K562 (cell line): Measurements from ENCODE around the gene RTL10. TPM values are rescaled to one million over a fixed set of nuclear protein-coding genes. Genes with fewer than 3 reads are reported as not detected.
A peak's percentile ranks its signal among the peaks of the same experiment; 100 is the strongest.

Experiments
- CCNT2 ChIP-seq: IDR thresholded peaks from 2 replicates; pipeline ENCODE4 v1.6.1; 2011; ENCODE audit warnings: borderline replicate concordance, low read depth, mild to moderate bottlenecking, moderate library complexity, mixed read lengths, low read length; ENCODE audit not compliant: insufficient read length; ENCODE audit errors: extremely low read depth
- CXXC5 ChIP-seq: fragments of 250-450 bp; sonication (Bioruptor Pico); IDR thresholded peaks from 2 replicates; pipeline ENCODE4 v1.8.0; 2022; ENCODE audit warnings: inconsistent platforms, mild to moderate bottlenecking, moderate library complexity
- MLX ChIP-seq, 2 experiments: fragments of 450-650 bp in 1 of 2; sonication (generic) in 1 of 2; formaldehyde crosslinking; conservative IDR thresholded peaks; 2 replicates each; pipeline versions ENCODE4 v1.4.0 to v1.8.1; 2020 to 2022; ENCODE audit warnings: mild to moderate bottlenecking in 1 of 2, missing genetic modification reagents in 1 of 2
- MYBL2 ChIP-seq, 2 experiments: fragments of 450-650 bp in 1 of 2; sonication (generic) in 1 of 2; formaldehyde crosslinking in 1 of 2; IDR thresholded peaks; 2 replicates each; pipeline versions ENCODE4 v1.6.1 to v1.8.1; 2017 to 2022; ENCODE audit warnings: borderline replicate concordance in 1 of 2, inconsistent platforms in 1 of 2, low read depth in 1 of 2, mild to moderate bottlenecking in 1 of 2, missing genetic modification reagents in 1 of 2, moderate library complexity in 1 of 2
- NEUROD1 ChIP-seq: fragments of 150-350 bp; IDR thresholded peaks from 2 replicates; pipeline ENCODE4 v1.6.1; 2014; ENCODE audit warnings: borderline replicate concordance, low read length, low read depth; ENCODE audit not compliant: partially characterized antibody
- NFRKB ChIP-seq: fragments of 450-650 bp; IDR thresholded peaks from 2 replicates; pipeline ENCODE4 v1.6.1; 2016; ENCODE audit warnings: low read depth
- POLR2B ChIP-seq: fragments of 450-650 bp; IDR thresholded peaks from 2 replicates; pipeline ENCODE4 v1.6.1; 2018; ENCODE audit warnings: low read depth; ENCODE audit not compliant: partially characterized antibody
- PTRF ChIP-seq: fragments of 450-650 bp; IDR thresholded peaks from 2 replicates; pipeline ENCODE4 v1.6.1; 2016; ENCODE audit warnings: mild to moderate bottlenecking, missing genetic modification characterization, missing compliant biosample characterization
- RBM34 ChIP-seq: fragments of 200-400 bp; formaldehyde crosslinking; IDR thresholded peaks from 2 replicates; pipeline ENCODE4 v1.6.1; 2018; ENCODE audit warnings: low read length, borderline replicate concordance; ENCODE audit not compliant: insufficient read depth
- ZNF140 ChIP-seq: fragments of 250-450 bp; sonication (Bioruptor Pico); IDR thresholded peaks from 2 replicates; pipeline ENCODE4 v1.8.0; 2021; ENCODE audit warnings: moderate library complexity, mild to moderate bottlenecking, inconsistent platforms
- ZNF212 ChIP-seq: fragments of 450-650 bp; formaldehyde crosslinking; IDR thresholded peaks from 2 replicates; pipeline ENCODE4 v1.4.0; 2020; ENCODE audit warnings: mild to moderate bottlenecking
- ZNF436 ChIP-seq: fragments of 250-450, 450-650 bp; sonication (Bioruptor Pico); formaldehyde crosslinking; IDR thresholded peaks from 2 replicates; pipeline ENCODE4 v1.7.0; 2020; ENCODE audit warnings: mild to moderate bottlenecking
- polyA plus RNA-seq, 8 experiments: library from polyadenylated mRNA; depleted of rRNA in 4 of 8; stranded (reverse) in 5 of 8; unstranded in 3 of 8; fragments of >200 nt; fragmentation: Nextera tagmentation in 2 of 8; fragmentation: Illumina TruSeq in 1 of 8; extraction: Ambion mirVana in 2 of 8; extraction: Trizol in 1 of 8; gene quantifications; 2 replicates each; pipeline versions ENCODE4 v1.2.1 to v1.2.3, GENCODE V29; 2011 to 2014; ENCODE audit warnings: inconsistent platforms in 1 of 8, missing spikeins in 1 of 8
- total RNA-seq, 7 experiments: library from RNA; depleted of rRNA in 6 of 7; stranded (reverse); fragments of >200 nt in 6 of 7; fragmentation: Illumina TruSeq in 2 of 7; extraction: Trizol in 2 of 7; gene quantifications; 2 replicates each; pipeline versions ENCODE4 v1.2.1 to v1.2.3, GENCODE V29; 2011 to 2021; ENCODE audit warnings: low replicate concordance in 1 of 7
- TF ChIP-seq, protein P1 (sequence below): fragments of 450-650 bp; IDR thresholded peaks from 2 replicates; pipeline ENCODE4 v1.6.1; 2016; ENCODE audit warnings: antibody characterized with exemption
- TF ChIP-seq, protein P2 (sequence below), 2 experiments: fragments of 450-650 bp in 1 of 2; sonication (generic) in 1 of 2; formaldehyde crosslinking in 1 of 2; IDR thresholded peaks; 2 replicates each; pipeline versions ENCODE4 v1.7.1 to v1.9.0; 2016 to 2022; ENCODE audit warnings: inconsistent platforms in 1 of 2, mild to moderate bottlenecking in 1 of 2, missing genetic modification reagents in 1 of 2

Gene RTL10
- total and polyA plus RNA-seq, 9 of the 15 experiments (the other 6 are each of a cell fraction or from before 2014, with no cell fraction given): 19.8 to 75.5 (median 32.5) TPM

GRCh38 chr22:19806213-19807160, 48.2 kb downstream of the RTL10 start (continued):
- TF ChIP-seq RBM34 (no peak), ZNF140 (CRISPR knock-in tag) (no peak), NEUROD1 (peak; percentile 83), NFRKB (no peak), PTRF (tag) (no peak), MYBL2 (IDR thresholded peaks at IDR 0.05; ENCODE audit: low read depth) (no peak), MYBL2 (CRISPR knock-in tag; IDR thresholded peaks at IDR 0.05; ENCODE audit: borderline replicate concordance) (no peak), ZNF436 (CRISPR knock-in tag) (no peak), ZNF212 (CRISPR knock-in tag) (0 out of 2 replicates have a peak, but pooled peaks have one; percentile 33), CXXC5 (CRISPR knock-in tag) (peak; percentile 81), CCNT2 (peak; percentile 87), POLR2B (no peak), MLX (CRISPR knock-in tag; conservative IDR thresholded peaks at IDR 0.05) (peak in 1 of 2 experiments; percentile 66; a peak in 1 of 4 replicates)
- TF ChIP-seq, protein P1, sequence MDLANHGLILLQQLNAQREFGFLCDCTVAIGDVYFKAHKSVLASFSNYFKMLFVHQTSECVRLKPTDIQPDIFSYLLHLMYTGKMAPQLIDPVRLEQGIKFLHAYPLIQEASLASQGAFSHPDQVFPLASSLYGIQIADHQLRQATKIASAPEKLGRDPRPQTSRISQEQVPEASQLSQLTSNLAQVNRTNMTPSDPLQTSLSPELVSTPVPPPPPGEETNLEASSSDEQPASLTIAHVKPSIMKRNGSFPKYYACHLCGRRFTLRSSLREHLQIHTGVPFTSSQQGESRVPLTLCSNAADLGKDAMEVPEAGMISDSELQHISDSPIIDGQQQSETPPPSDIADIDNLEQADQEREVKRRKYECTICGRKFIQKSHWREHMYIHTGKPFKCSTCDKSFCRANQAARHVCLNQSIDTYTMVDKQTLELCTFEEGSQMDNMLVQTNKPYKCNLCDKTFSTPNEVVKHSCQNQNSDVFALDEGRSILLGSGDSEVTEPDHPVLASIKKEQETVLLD: peak; percentile 92
- TF ChIP-seq, protein P2, sequence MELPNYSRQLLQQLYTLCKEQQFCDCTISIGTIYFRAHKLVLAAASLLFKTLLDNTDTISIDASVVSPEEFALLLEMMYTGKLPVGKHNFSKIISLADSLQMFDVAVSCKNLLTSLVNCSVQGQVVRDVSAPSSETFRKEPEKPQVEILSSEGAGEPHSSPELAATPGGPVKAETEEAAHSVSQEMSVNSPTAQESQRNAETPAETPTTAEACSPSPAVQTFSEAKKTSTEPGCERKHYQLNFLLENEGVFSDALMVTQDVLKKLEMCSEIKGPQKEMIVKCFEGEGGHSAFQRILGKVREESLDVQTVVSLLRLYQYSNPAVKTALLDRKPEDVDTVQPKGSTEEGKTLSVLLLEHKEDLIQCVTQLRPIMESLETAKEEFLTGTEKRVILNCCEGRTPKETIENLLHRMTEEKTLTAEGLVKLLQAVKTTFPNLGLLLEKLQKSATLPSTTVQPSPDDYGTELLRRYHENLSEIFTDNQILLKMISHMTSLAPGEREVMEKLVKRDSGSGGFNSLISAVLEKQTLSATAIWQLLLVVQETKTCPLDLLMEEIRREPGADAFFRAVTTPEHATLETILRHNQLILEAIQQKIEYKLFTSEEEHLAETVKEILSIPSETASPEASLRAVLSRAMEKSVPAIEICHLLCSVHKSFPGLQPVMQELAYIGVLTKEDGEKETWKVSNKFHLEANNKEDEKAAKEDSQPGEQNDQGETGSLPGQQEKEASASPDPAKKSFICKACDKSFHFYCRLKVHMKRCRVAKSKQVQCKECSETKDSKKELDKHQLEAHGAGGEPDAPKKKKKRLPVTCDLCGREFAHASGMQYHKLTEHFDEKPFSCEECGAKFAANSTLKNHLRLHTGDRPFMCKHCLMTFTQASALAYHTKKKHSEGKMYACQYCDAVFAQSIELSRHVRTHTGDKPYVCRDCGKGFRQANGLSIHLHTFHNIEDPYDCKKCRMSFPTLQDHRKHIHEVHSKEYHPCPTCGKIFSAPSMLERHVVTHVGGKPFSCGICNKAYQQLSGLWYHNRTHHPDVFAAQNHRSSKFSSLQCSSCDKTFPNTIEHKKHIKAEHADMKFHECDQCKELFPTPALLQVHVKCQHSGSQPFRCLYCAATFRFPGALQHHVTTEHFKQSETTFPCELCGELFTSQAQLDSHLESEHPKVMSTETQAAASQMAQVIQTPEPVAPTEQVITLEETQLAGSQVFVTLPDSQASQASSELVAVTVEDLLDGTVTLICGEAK (IDR thresholded peaks at IDR 0.05): 0 out of 2 replicates have a peak, but pooled peaks have one; percentile 28
- TF ChIP-seq, protein P2 (CRISPR knock-in tag; IDR thresholded peaks at IDR 0.05): peak; percentile 62; the same call in 1 of the 2 replicates
